IPS DF 4.7 (cell line): ENCODE measurements around the gene PLD4.
"Not testable (repeated sequence)": the region's sequence is repeated elsewhere in the genome, so short reads cannot be mapped to it uniquely, and the experiment has no call there.

Experiments used
- DNase-seq: peaks from one replicate; pipeline ENCODE4 v3.0.0-alpha.2; 2013; ENCODE audit warnings: low spot score; ENCODE audit errors: extremely low read depth

The PLD4 gene, protein sequence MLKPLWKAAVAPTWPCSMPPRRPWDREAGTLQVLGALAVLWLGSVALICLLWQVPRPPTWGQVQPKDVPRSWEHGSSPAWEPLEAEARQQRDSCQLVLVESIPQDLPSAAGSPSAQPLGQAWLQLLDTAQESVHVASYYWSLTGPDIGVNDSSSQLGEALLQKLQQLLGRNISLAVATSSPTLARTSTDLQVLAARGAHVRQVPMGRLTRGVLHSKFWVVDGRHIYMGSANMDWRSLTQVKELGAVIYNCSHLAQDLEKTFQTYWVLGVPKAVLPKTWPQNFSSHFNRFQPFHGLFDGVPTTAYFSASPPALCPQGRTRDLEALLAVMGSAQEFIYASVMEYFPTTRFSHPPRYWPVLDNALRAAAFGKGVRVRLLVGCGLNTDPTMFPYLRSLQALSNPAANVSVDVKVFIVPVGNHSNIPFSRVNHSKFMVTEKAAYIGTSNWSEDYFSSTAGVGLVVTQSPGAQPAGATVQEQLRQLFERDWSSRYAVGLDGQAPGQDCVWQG

DNA sequence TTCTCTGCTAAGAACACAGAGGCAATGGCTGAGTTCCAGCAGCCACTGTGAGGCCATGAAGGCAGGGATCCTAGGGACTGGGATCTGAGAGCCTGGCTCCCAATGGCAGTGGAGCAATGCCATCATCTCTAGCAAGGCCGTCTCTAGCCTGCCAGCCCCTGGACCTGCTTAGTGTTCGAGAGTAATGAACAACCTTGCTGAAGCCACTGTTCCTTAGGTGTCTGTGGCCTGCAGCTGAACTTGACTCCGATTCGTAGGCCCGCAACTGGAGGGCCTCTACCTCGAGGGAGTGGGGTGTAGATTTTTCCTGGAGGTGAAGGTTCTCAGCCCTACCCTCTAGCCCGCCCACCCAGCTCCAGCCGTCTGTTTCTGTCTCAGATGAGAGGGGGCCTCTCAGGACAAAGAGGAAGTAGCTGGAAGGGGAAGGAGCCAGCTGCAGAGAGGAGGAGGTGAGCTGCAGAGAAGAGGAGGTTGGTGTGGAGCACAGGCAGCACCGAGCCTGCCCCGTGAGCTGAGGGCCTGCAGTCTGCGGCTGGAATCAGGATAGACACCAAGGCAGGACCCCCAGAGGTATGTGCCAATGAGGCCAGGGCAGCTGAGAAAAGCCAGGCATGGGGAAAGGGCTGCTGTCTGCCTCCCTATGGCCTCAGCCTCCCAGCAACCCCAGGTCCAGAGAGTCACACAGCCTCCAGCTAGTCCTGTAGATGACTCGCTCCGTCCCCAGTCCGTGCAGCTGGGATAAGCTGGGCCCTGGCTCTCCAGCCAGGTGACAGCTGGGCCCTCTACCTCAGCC is at the start of gene PLD4:
Gene PLD4, plus strand, starts transcription at position 459 of the 793 bp plus-strand sequence. CDS start 2,262 bp downstream, outside the sequence.
- DNase-seq = no peak

DNA sequence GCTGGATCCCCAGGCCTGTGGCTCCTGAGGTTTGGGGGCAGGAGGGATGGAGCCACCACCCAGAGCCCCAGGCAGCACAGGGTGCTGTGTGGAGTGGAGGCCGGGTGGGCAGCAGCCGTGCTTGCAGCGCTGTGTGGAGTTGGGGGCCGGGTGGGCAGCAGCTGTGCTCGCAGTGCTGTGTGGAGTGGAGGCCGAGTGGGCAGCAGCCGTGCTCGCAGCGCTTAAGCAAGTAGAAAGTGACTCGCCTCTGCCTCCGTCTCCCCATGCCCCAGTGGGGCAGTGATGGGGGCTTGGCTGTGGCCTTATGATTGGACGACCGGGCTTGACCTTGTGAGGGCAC is 49.3 kb upstream of the PLD4 start:
- no peak for DNase-seq

DNA sequence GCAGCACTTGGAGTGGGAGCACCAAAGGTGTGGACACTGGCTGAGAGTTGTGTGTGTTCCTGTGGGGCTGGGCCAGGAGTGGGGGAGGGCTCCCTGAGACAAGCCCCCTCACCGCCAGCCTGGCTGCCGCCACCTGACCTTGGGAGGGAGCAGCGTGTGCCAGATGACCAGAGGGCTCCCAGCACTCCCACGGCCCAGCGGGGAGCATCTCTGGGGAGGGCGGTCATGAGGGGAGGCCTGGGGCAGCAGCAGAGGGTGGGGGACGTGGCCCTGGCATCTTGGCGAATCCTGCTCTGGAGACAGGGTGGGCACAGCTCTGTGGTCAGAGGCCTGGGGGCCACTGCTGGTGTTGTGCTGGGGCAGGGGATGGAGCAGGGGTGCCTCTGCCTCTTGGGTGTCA is 48.9 kb upstream of the PLD4 start:
- DNase-seq = no peak

DNA sequence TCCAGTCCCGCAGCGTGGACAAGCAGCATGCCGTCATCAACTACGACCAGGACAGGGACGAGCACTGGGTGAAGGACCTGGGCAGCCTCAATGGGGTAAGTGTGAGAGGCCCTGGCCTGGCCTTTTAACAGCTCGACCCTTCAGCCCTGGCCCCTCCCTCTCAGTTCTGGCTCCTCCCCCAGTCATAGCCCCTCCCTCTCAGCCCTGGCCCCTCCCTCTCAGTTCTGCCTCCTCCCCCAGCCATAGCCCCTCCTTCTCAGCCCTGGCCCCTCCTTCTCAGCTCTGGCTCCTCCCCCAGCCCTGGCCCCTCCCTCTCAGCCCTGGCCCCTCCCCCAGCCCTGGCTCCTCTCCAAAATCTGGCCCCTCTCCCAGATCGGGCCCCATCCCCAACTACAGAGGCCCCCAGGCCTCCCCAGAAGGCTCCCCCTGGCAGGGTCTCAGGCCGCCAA is 48.4 kb upstream of the PLD4 start:
- no peak for DNase-seq

DNA sequence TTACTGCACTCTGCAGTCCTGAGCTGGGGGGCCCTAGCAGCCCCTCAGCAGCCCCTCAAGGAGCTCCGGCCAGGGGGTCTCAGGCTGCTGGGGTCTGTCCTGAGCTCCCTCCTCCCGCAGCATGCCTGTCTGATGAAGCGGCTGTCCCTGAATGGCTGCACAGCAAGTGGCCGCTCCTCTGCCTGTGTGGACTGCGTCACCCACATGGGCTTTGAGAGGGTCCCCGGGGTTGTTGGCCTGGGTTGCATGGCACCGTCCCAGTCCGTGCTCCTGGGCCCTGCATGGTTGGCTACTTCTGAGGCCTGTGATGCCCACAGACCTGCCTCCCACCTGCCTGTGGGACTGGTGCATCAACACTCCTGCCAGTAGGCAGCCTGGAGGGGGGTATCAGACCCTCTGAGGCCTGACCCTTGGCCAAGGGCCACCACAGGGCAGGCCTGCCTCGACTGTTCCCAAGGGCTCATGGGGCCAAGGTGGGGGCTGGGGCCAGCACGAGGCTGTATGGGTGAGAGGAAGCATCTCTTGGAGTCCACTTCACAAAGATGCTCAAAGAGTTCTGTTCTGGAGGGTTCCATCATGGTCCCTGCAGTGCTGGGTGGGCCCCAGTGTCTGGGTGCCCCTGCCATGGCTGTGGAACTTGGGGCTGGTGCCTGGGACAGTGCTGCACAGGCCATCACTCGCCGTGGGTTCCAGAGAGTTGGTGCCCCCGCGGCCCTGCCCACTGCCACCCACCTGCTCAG is 47.4 kb upstream of the PLD4 start:
- no peak for DNase-seq

DNA sequence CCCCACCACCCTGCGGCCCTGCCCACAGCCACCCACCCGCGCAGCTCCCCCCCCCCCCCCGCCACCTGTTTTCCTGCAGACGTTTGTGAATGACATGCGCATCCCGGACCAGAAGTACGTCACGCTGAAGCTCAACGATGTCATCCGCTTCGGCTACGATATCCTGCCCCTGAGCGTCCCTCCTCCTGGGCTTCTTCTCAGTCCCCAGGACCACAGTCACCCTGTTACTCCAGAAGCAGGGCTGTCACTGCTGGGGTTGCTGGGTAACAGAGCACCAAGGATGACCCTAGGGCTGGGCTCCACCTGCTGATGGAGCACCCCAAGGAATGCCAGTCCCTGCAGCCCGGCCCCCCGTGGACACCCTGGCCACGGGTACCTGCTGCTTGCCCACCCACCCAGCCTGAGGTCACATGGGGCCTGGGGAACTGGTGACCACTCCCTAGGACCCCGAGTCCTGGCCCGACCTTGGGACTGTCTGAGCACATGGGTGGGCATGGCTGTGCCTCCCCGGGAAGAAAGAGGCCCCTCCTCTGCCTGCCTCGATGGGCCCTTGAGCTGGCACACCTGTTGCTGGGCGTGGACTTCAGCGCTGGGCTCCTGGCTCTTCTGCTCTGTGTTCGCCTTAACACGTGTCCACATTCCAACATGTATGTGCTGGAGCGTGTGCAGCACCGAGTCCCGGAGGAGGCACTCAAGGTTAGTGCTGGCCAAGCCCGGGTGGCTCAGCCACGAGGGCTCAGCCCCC is 46.7 kb upstream of the PLD4 start:
- no peak for DNase-seq

DNA sequence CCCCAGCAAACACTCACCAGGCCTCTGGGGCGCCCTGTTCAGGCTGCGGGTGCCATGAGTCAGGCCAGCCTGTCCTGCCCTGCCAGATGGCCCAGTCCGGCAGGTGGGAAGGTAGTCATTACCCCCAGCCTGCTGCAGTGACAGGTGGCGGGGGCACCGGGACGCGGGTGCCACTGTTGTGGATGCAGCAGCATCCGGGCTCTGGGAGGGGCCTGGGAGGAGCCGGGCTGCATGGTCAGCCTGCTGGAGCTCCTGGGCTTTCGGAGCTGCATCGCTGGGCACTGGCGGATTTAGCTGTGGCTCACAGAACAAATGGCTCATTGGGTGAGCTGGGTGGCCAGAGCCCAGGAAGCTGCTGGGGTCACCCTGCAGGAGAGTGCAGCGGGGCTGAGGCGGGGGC is 46.1 kb upstream of the PLD4 start:
- no peak for DNase-seq

DNA sequence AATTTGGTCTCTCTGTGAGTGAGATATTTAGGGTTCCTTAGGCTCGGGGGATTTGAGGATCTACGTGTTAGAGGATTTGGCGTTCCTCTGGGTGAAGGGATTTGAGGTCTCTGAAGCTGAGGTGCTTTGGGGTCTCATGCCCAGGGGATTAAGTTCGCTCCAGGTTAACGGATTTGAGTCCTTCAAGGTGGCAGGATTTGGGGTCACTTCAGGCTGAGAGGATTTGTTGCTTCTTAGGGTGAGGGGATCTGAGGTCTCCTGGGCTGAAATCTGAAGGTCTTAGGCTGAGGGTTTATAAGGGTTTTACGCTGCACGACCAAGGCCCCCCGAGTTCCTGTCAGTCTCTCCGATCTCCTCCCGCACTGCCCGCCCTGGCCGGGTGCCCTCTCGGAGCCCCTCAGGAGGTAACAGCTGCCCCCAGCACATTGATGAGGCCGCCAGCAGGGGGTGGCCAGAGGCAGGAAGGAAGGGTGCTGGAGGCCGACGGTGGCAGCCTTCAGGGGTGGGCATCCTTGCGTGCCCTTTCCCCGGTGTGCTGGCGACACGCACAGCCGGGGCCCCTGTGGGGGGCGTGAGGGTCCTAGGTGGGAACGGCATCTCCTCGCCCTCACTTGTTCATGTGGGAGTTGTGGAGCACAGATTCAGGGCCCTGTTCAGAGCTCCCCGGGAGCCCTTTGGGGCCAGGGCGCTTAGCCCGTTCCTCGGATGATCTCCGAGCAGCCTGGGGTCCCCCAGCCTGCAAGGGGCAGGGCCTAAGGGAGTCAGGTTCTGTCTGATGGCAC is 45.3 kb upstream of the PLD4 start:
- no peak for DNase-seq

DNA sequence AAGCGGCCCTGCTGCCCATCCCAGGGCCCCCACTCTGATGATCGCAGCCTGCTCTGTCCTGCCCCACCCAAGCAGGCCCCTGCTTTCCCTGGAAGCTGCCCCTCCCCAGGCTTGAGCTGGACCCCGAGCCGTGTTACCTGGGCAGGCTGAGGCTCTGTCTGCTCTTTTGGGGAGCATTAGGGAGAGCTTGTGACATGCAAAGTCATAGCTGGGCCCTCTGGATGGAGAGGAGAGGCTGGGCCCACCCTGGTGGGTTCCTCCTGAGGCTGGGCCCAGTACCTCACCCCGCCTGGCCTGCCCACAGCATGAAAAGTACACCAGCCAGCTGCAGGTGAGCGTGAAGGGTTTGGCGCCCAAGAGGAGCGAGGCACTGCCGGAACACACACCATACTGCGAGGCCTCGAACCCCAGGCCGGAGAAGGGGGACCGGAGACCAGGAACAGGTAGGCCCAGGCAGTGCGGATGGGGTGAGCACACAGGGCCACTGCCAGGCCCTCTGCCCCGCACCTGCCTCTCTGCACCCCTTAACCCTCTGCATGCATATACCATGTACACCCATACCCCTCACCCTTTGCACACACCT is 44.6 kb upstream of the PLD4 start:
- DNase-seq = no peak

DNA sequence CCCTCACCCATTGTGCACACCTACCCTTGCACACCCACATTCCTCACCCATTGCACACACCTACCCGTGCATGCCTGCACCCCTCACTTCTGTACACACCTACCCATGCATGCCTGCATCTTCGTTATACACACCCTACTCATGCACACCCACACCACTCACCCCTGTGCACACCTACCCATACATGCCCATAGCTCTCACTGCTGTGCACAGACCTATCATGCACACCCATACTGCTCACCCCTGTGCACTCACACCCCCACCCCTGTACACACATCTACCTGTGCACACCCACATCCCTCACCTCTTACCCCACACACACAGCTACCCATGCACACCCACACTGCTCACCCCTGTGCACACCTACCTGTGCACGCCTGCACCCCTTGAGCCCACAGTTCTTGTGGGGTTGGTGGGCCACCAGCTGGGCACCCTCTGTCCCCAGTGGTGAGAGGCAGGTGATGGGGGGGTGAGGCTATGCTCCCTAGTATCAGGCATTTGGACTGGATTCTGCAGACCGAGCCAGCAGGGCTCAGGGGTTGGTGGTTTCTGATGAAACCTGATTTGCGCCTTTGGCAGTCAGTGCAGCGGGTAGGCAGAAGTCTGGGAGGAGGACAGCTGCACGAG is 44.0 kb upstream of the PLD4 start:
- DNase-seq = no peak

DNA sequence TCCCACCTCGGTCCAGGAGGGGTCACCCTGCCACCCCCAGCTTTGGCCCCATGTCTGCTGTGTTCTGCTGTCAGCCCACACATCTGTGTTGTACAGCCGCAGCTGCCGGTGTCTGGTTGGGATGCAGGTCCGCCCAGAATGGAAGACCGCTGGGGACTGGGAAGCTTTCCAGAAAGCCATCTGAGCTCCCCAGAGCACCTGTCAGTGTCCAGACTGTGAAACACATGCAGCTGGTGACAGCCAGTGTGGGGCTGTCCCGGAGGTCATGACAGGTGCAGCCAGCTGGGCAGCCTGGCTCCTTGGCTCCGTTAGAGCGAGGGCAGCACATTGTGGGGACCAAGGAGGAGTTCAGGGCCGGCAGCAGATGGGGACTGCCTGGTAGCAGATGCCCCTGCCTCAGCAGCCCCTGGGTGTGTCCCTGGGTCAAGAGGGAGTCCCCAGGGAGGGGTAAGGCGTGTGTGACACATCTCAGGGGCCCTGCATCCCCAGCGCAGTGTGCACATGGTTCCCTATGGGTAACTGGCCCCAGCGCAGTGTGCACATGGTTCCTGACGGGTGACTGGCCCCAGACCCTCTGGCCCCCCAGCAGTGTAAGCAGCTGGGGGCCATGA is 43.2 kb upstream of the PLD4 start:
- DNase-seq = no peak

DNA sequence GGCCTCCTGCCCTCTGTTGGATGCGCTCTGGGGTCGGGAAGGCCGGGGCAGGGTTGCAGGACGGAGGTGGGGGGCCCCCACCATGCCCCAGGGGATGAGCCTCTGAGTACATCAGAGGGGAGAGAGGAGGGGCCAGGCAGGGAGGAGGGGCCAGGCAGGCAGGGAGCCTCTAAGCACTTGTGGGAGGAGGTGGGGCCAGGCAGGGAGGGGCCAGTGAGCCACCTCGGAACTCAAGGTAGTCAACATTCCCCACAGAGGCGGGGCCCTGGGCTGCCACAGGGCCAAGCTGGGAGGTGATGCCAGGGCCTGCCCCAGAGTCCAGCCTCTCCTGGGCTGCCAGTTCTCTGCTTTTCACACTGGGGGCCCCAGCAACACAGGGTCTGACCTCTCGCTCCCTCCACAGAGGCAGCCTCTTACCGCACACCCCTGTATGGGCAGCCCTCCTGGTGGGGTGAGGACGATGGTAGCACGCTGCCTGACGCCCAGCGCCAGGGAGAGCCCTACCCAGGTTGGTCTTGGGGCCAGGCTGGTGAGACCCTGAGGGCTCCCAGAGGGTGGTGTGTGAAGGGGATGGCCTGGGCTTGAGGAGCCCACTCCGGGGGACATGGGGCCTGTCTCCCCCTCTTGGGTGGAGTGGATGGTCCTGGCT is 42.2 kb upstream of the PLD4 start:
- no peak for DNase-seq

DNA sequence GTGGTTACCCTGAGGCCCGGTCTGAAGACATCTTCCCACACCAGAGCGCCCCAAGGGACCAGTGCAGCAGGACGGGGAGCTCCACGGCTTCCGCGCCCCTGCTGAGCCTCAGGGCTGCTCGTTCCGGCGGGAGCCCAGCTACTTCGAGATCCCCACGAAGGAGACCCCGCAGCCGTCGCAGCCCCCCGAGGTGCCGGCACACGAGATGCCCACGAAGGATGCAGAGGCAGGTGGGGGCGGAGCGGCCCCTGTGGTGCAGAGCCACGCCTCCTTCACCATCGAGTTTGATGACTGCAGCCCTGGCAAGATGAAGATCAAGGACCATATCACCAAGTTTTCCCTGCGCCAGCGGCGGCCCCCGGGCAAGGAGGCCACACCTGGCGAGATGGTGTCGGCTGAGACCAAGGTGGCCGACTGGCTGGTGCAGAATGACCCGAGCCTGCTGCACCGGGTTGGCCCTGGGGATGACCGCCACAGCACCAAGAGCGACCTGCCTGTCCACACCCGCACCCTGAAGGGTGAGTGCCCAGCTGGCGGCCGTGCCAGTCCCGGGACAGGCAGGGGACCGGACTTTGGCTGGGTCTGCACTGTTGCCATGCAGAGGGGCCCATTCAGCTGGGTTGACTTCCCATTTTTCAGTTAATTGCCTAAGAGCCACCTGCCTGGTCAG is 41.6 kb upstream of the PLD4 start:
- no peak for DNase-seq

DNA sequence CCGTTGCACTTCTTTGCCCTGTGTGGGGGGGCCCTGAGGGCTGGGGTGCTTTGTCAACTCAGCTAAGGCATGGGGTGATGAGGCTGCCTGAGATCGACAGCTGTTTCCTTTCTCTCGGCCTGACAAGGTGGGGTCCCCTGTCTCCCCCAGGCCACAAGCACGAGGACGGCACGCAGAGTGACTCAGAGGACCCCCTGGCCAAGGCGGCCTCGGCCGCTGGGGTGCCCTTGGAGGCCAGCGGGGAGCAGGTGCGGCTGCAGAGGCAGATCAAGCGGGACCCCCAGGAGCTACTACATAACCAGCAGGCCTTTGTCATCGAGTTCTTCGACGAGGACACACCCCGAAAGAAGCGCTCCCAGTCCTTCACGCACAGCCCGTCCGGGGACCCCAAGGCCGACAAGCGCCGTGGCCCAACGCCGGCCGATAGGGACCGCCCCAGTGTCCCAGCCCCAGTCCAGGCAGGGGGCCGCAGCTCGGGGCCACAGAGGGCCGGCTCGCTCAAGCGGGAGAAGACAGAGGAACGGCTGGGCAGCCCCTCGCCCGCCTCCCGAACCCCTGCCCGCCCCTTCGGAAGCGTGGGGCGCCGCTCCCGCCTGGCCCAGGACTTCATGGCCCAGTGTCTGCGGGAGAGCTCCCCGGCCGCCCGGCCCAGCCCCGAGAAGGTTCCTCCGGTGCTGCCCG is 40.9 kb upstream of the PLD4 start:
- DNase-seq = no peak

DNA sequence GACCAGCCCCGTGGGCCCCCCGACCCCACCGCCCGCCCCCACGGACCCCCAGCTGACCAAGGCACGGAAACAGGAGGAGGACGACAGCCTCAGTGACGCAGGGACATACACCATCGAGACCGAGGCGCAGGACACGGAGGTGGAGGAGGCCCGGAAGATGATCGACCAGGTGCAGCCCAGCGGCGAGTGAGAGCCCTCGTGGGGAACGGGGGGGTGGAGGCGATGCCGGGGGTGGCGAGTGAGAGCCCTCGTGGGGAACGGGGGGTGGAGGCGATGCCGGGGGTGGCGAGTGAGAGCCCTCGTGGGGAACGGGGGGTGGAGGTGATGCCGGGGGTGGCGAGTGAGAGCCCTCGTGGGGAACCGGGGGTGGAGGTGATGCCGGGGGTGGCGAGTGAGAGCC is 40.3 kb upstream of the PLD4 start:
- DNase-seq = not testable (repeated sequence)

DNA sequence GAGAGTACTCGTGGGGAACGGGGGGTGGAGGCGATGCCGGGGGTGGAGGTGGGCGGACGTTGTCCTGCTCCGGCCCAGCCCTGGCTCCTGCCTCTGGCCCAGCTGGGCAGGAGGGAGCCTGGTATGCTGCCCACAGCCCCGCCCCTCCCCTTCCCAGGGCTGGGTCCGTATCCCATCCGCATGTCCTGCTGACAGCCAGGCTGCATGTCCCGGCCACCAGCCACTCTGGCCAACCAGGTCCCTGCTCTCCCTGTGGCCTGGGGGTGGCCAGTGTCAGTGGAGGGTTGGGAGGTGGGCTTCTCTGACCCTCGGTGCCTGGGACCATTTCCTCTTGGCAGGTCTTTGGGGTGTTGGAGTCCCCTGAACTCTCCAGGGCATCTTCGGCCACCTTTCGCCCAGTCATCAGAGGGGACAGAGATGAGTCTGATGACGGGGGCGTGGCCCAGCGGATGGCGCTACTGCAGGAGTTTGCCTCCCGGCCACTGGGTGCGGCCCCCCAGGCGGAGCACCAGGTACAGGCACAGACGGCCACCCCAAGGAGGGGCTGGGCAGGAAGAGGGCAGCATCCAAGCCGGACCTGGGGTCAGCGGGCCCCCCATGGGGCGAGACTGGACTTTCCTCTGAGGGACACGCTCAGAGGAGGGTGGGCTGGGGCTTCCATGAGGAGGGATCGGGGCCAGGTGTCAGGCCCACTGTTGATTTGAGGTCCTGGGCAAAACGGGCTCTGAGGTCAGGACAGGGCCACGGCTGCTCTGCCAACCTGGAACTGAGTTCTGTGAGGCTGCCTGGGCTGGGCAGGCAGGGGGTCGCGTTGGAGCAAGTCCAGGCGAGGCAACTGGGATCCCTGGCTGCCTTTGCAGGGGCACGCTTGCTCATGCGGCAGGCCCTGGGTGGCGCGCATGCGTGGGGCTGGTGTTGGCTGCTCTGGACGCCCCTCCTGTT is 39.4 kb upstream of the PLD4 start:
- DNase-seq = no peak
